HEK293T (cell line): ENCODE results near the gene WNK2.

Source experiments
- CTCF ChIA-PET: fragments of 350-600 bp; formaldehyde crosslinking; extraction: SDS; loops from one replicate; lab custom pipeline; 2021; ENCODE audit warnings: antibody characterized with exemption, inconsistent platforms; lab: Yijun Ruan, JAX
- POLR2A ChIA-PET: fragments of 350-600 bp; formaldehyde crosslinking; extraction: SDS; loops from one replicate; lab custom pipeline; 2020; ENCODE audit warnings: antibody characterized with exemption, inconsistent platforms; lab: Yijun Ruan, JAX
- DNase-seq: peaks from one replicate; pipeline ENCODE4 v3.0.0; 2012; ENCODE audit warnings: mixed read lengths; ENCODE audit errors: extremely low spot score
- ARNT ChIP-seq: fragments of 450-650 bp; IDR thresholded peaks from 2 replicates; pipeline ENCODE4 v1.6.1; 2017; ENCODE audit warnings: mild to moderate bottlenecking
- BHLHE40 ChIP-seq: fragments of 450-650 bp; IDR thresholded peaks from 2 replicates; pipeline ENCODE4 v1.6.1; 2016; ENCODE audit warnings: mild to moderate bottlenecking, moderate library complexity, borderline replicate concordance
- CTBP1 ChIP-seq: fragments of 450-650 bp; IDR thresholded peaks from 2 replicates; pipeline ENCODE4 v1.6.1; 2016; ENCODE audit warnings: borderline replicate concordance
- ELF4 ChIP-seq: fragments of 450-650 bp; IDR thresholded peaks from 2 replicates; pipeline ENCODE4 v1.6.1; 2017; ENCODE audit warnings: antibody characterized with exemption
- FOXA1 ChIP-seq: fragments of 450-650 bp; IDR thresholded peaks from 2 replicates; pipeline ENCODE4 v1.6.1; 2016; ENCODE audit warnings: mild to moderate bottlenecking
- FOXK2 ChIP-seq: fragments of 450-650 bp; IDR thresholded peaks from 2 replicates; pipeline ENCODE4 v1.6.1; 2016; ENCODE audit warnings: mild to moderate bottlenecking
- FOXM1 ChIP-seq: fragments of 450-650 bp; IDR thresholded peaks from 2 replicates; pipeline ENCODE4 v1.6.1; 2017; ENCODE audit warnings: mild to moderate bottlenecking, borderline replicate concordance
- HDGF ChIP-seq: fragments of 450-650 bp; IDR thresholded peaks from 2 replicates; pipeline ENCODE4 v1.6.1; 2017; ENCODE audit warnings: antibody characterized with exemption, borderline replicate concordance
- L3MBTL2 ChIP-seq: fragments of 450-650 bp; conservative IDR thresholded peaks from 2 replicates; pipeline ENCODE4 v1.6.1; 2016; ENCODE audit warnings: mild to moderate bottlenecking
- LEF1 ChIP-seq: fragments of 450-650 bp; IDR thresholded peaks from 2 replicates; pipeline ENCODE4 v1.6.1; 2017; ENCODE audit warnings: mild to moderate bottlenecking, borderline replicate concordance
- NFRKB ChIP-seq: fragments of 450-650 bp; IDR thresholded peaks from 2 replicates; pipeline ENCODE4 v1.6.1; 2016; ENCODE audit warnings: mild to moderate bottlenecking, moderate library complexity
- PKNOX1 ChIP-seq: fragments of 450-650 bp; IDR thresholded peaks from 2 replicates; pipeline ENCODE4 v1.6.1; 2016
- SP1 ChIP-seq: fragments of 450-650 bp; IDR thresholded peaks from 2 replicates; pipeline ENCODE4 v1.6.1; 2017
- SUZ12 ChIP-seq: fragments of 450-650 bp; IDR thresholded peaks from 2 replicates; pipeline ENCODE4 v1.6.1; 2016; ENCODE audit warnings: mild to moderate bottlenecking
- TARDBP ChIP-seq: fragments of 450-650 bp; IDR thresholded peaks from 2 replicates; pipeline ENCODE4 v1.6.1; 2016
- ZNF384 ChIP-seq: fragments of 450-650 bp; IDR thresholded peaks from 2 replicates; pipeline ENCODE4 v1.6.1; 2016

WNK2 gene

GRCh38 chr9:93238953-93239925 lies 55.3 kb downstream of the WNK2 start:
- TF ChIP-seq HDGF (no peak), TARDBP (no peak), NFRKB (no peak), ZNF384 (no peak), ELF4 (no peak), BHLHE40 (no peak), FOXM1 (no peak), FOXA1 (no peak), SP1 (no peak), SUZ12 (no peak), LEF1 (no peak), FOXK2 (no peak), PKNOX1 (no peak), CTBP1 (no peak), ARNT (no peak)
- CTCF ChIA-PET, result no interaction called here
- POLR2A ChIA-PET, result no interaction called here
- no peak for DNase-seq

- TF ChIP-seq SP1 (no peak), LEF1 (no peak), CTBP1 (no peak), HDGF (no peak), FOXA1 (no peak)
- ChIA-PET POLR2A (no interaction called here), CTCF (no interaction called here)
- DNase-seq, result no peak
These were observed 57.0 kb downstream of the WNK2 start for GRCh38 chr9:93240891-93241334.

DNA sequence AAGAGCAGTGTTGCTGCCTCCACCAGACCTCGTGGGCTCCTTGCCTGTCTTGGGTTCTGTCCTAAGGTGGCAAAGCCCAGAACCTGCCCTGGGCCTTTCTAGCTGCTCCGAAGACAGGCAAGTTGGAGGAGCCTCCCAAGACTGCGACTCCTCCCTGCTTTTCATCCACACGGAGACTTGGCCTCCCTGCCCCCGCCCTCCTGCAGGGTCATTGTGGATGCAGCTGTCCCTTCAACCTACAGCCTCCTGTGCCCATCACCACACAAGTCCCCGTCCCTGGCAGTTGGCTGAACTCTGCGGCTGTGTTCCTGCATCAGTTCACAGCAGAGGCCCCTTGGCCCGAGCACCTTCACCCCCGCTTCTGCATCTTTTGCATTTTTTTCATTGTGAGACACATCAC lies 59.2 kb downstream of the WNK2 start:
- TF ChIP-seq ARNT (no peak), LEF1 (no peak), BHLHE40 (no peak), HDGF (no peak), TARDBP (no peak), L3MBTL2 (no peak), FOXK2 (no peak)
- DNase-seq, result no peak
- CTCF ChIA-PET, result no interaction called here
- POLR2A ChIA-PET, result no interaction called here

GRCh38 chr9:93244101-93244500 lies 60.2 kb downstream of the WNK2 start:
- ChIA-PET CTCF (no interaction called here), POLR2A (no interaction called here)
- DNase-seq, result no peak
- no peak for TF ChIP-seq SUZ12
- no peak for TF ChIP-seq BHLHE40

DNA sequence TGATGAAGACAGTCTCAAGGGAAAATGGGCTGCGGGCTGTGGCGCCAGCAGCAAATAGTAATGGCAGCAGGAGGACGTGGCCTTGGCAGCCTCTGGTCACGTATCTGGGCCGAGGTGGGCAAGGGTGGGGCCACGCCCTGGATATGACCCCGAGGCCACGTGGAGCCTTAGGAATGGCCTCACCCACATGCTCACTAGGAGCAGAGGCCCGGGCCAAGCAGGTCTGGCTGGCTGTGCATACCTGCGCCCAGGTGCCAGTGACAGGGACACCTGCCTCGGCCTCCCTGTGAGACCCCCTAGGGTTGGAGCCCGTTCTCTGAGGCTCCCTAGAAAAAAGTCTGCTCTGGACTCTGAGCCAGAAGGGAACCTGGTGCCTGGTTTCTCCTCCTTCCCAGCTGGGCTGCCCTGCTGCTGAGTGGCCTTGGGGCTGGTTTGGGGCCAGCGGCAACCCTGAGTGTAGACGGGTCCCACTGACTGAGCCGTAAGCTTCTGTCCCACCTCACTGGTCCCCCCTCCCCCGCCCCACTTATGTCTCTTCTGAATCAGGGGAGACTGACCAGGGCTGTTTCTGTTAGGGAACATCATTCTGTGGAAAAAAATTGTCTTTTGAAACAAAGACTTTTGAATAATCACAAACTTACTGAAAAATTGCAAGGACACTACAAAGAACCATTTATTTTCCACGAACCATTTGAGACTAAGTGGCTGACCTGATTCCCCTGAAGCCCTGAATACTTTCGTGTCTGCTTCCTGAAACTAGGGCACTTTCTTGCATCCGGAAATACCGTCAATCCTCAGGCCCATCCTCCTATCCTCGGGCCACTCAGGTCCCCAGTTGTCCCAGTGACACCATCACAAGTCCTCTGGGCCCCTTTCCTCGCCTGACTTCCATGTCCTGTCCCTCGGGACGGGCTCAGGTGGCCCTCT lies 60.8 kb downstream of the WNK2 start:
- ChIA-PET POLR2A (no interaction called here), CTCF (no interaction called here)
- no peak for DNase-seq
- no peak for TF ChIP-seq L3MBTL2
- no peak for TF ChIP-seq FOXA1
- no peak for TF ChIP-seq ELF4

- TF ChIP-seq NFRKB (no peak), L3MBTL2 (no peak), TARDBP (no peak)
- POLR2A ChIA-PET, result no interaction called here
- DNase-seq, result no peak
- CTCF ChIA-PET, result no interaction called here
These were observed 61.6 kb downstream of the WNK2 start for GRCh38 chr9:93245437-93245970.

DNA sequence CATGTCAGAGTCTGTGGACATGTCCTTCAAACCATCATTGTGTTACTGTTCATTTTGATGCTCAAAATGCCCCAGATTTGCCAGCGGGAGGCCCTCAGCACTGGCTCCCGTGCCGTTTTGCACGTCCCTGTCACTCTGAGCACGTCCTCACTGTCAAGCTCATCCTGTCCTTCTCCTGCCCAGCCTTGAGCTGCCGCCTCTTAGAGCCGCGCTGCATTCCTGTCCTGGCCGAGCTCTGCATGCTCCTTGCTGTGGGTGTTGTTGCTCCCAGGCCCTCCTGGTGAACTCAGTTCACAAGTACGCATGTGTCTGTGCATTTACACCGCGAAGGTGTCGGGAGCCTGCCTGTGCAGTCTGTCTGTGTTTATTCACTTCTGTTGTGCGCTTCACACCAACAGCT lies 62.2 kb downstream of the WNK2 start:
- DNase-seq, result no peak
- TF ChIP-seq ARNT (no peak), NFRKB (no peak), ELF4 (no peak), CTBP1 (no peak), PKNOX1 (no peak), BHLHE40 (no peak), HDGF (no peak), L3MBTL2 (no peak), FOXA1 (no peak), ZNF384 (no peak), TARDBP (no peak), FOXK2 (no peak), SUZ12 (no peak), SP1 (no peak), LEF1 (no peak), FOXM1 (no peak)
- ChIA-PET CTCF (no interaction called here), POLR2A (no interaction called here)
